ENCODE measurements around the gene UMODL1. TPM values are rescaled to one million over a fixed set of nuclear protein-coding genes. Genes with fewer than 3 reads are reported as not detected.

The UMODL1 gene
- total RNA-seq, 1 donor from 2014 or later = 0.49 TPM

GRCh38 chr21:42061986-42062235 lies 9.2 kb upstream of the UMODL1 start:
- H3K4me3 ChIP-seq = no peak overlapping the region
- peaks cover 48% of the 10 kb centered on the region for H3K4me1 ChIP-seq
- ATAC-seq (no peak), DNase-seq (no peak)
- no peak for TF ChIP-seq CTCF (IDR thresholded peaks at IDR 0.05)
- H3K36me3 ChIP-seq = no peaks in the 10 kb centered on the region
- intact Hi-C loops (cut with DNase I) = no loop called here
- no peaks in the 10 kb centered on the region for H3K9me3 ChIP-seq
- peak overlapping the region; percentile 58 for H3K27ac ChIP-seq
- H3K27me3 ChIP-seq = no peaks in the 10 kb centered on the region

GRCh38 chr21:42062236-42063022 lies 8.7 kb upstream of the UMODL1 start:
- Histone ChIP-seq H3K4me1 (peaks cover 45% of the 10 kb centered on the region), H3K4me3 (peak overlapping the region; percentile 2), H3K27ac (peak overlapping the region; percentile 58), H3K27me3 (no peaks in the 10 kb centered on the region), H3K9me3 (no peaks in the 10 kb centered on the region), H3K36me3 (no peaks in the 10 kb centered on the region)
- no peak for TF ChIP-seq CTCF (IDR thresholded peaks at IDR 0.05)
- intact Hi-C loops (cut with DNase I) = no loop called here
- ATAC-seq (peak; percentile 68), DNase-seq (peak; percentile 88)

GRCh38 chr21:42063191-42063570 lies 7.9 kb upstream of the UMODL1 start:
- peak overlapping the region; percentile 2 for H3K4me3 ChIP-seq
- TF ChIP-seq CTCF (IDR thresholded peaks at IDR 0.05) = no peak
- no peak for DNase-seq
- intact Hi-C loops (cut with DNase I) = no loop called here
- peaks cover 37% of the 10 kb centered on the region for H3K4me1 ChIP-seq
- peak; percentile 44 for ATAC-seq
- no peaks in the 10 kb centered on the region for H3K9me3 ChIP-seq
- H3K27me3 ChIP-seq = no peaks in the 10 kb centered on the region
- H3K27ac ChIP-seq = peak overlapping the region; percentile 70
- H3K36me3 ChIP-seq = no peaks in the 10 kb centered on the region

GRCh38 chr21:42063571-42064521 lies 7.3 kb upstream of the UMODL1 start:
- H3K27ac ChIP-seq = peak overlapping the region; percentile 70
- peak; percentile 65 for ATAC-seq

GRCh38 chr21:42066521-42066920 lies 4.6 kb upstream of the UMODL1 start:
- intact Hi-C loops (cut with DNase I) = no loop called here
- no peaks in the 10 kb centered on the region for H3K36me3 ChIP-seq
- H3K27ac ChIP-seq = no peak overlapping the region
- ATAC-seq (no peak), DNase-seq (no peak)
- peaks cover 26% of the 10 kb centered on the region for H3K4me1 ChIP-seq
- no peak for TF ChIP-seq CTCF (IDR thresholded peaks at IDR 0.05)
- no peaks in the 10 kb centered on the region for H3K9me3 ChIP-seq
- no peaks in the 10 kb centered on the region for H3K27me3 ChIP-seq
- no peak overlapping the region for H3K4me3 ChIP-seq

More at GRCh38 chr21:42063571-42064521, 7.3 kb upstream of the UMODL1 start:
- Histone ChIP-seq H3K9me3 (no peaks in the 10 kb centered on the region), H3K4me3 (peak overlapping the region; percentile 2), H3K27me3 (no peaks in the 10 kb centered on the region), H3K4me1 (peaks cover 32% of the 10 kb centered on the region), H3K36me3 (no peaks in the 10 kb centered on the region)
- intact Hi-C loops (cut with DNase I) = no loop called here
- DNase-seq = no peak
- no peak for TF ChIP-seq CTCF (IDR thresholded peaks at IDR 0.05)
